ACC112 (cell line): ENCODE results near the gene IMMP2L.
"Not testable (repeated sequence)": the region's sequence is repeated elsewhere in the genome, so short reads cannot be mapped to it uniquely, and the experiment has no call there.

Experiments
- H2AFZ ChIP-seq: fragments of 200-600 bp; sonication (generic); one replicate; pipeline ENCODE4 v1.6.0; 2017; ENCODE audit warnings: antibody characterized with exemption, low read length; ENCODE audit not compliant: unreplicated experiment
- H3K27ac ChIP-seq: fragments of 200-600 bp; sonication (generic); 2 replicates; pipeline ENCODE4 v1.5.1; 2014; ENCODE audit warnings: low read depth, mild to moderate bottlenecking, antibody characterized with exemption, low read length, moderate library complexity
- H3K27me3 ChIP-seq: fragments of 200-600 bp; sonication (generic); 2 replicates; pipeline ENCODE4 v1.6.1; 2014; ENCODE audit warnings: mild to moderate bottlenecking, antibody characterized with exemption, low read length, moderate library complexity, mixed read lengths; ENCODE audit not compliant: insufficient read depth
- H3K36me3 ChIP-seq: fragments of 200-600 bp; sonication (generic); 2 replicates; pipeline ENCODE4 v1.6.1; 2016; ENCODE audit warnings: mild to moderate bottlenecking, antibody characterized with exemption, low read length, moderate library complexity, mixed read lengths; ENCODE audit not compliant: insufficient read depth
- H3K4me1 ChIP-seq: fragments of 200-600 bp; sonication (generic); one replicate; pipeline ENCODE4 v1.6.1; 2016; ENCODE audit warnings: low read length, mixed read lengths; ENCODE audit not compliant: insufficient read depth, unreplicated experiment, control insufficient read depth
- H3K4me3 ChIP-seq: fragments of 200-600 bp; sonication (generic); 2 replicates; pipeline ENCODE4 v1.5.1; 2014; ENCODE audit warnings: mild to moderate bottlenecking, low read depth, low read length
- H3K79me2 ChIP-seq: fragments of 200-600 bp; sonication (generic); one replicate; pipeline ENCODE4 v1.6.0; 2016; ENCODE audit warnings: low read length; ENCODE audit not compliant: control insufficient read depth, unreplicated experiment, insufficient read depth

Gene IMMP2L

GRCh38 chr7:110675383-110676103 lies 886.7 kb downstream of the IMMP2L start:
- Histone ChIP-seq H3K27me3 (no peaks in the 10 kb centered on the region), H3K79me2 (no peaks in the 10 kb centered on the region), H3K4me1 (no peaks in the 10 kb centered on the region), H3K4me3 (no peak overlapping the region), H2AFZ (no peak overlapping the region), H3K36me3 (no peaks in the 10 kb centered on the region), H3K27ac (no peak overlapping the region)

DNA sequence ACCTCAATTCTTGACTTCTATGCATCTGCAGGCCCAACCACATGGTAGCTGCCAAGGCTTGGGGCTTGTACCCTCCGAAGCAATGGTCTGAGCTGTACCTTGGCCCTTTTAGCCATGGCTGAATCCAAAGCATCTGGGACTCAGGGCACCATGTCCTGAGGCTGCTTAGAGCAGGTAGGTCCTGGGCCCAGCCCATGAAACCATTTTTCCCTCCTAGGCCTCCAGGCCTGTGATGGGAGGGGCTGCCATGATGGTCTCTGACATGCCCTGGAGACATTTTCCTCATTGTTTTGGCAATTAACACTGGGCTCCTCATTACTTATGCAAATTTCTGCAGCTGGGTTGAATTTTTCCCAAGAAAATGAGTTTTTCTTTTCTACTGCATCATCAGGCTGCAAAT lies 889.1 kb downstream of the IMMP2L start:
- H3K27me3 ChIP-seq = no peaks in the 10 kb centered on the region
- no peak overlapping the region for H2AFZ ChIP-seq
- H3K4me1 ChIP-seq = no peaks in the 10 kb centered on the region
- H3K4me3 ChIP-seq = no peak overlapping the region
- no peaks in the 10 kb centered on the region for H3K36me3 ChIP-seq
- no peaks in the 10 kb centered on the region for H3K79me2 ChIP-seq
- H3K27ac ChIP-seq = no peak overlapping the region

DNA sequence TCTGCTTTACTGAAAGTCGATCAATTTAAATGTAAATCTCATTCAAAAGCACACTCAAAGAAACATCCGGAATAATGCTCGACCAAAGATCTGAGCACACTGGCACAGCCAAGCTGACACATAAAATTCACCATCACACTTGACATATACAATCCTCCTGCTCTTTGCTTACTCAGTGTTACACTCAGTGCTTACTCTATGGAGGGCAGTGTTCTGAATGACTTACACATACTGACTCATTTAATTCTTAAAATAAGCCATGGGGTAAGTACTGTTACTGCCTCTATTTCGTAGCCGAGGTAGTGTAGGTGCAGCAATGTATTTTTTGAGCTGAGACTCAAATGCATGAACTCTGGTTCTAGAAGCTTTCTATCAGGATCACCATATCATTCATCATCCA lies 892.9 kb downstream of the IMMP2L start:
- H3K79me2 ChIP-seq = no peaks in the 10 kb centered on the region
- H3K27me3 ChIP-seq = no peaks in the 10 kb centered on the region
- H3K4me1 ChIP-seq = no peaks in the 10 kb centered on the region
- no peak overlapping the region for H3K27ac ChIP-seq
- H3K36me3 ChIP-seq = no peaks in the 10 kb centered on the region
- H2AFZ ChIP-seq = no peak overlapping the region
- H3K4me3 ChIP-seq = no peak overlapping the region

DNA sequence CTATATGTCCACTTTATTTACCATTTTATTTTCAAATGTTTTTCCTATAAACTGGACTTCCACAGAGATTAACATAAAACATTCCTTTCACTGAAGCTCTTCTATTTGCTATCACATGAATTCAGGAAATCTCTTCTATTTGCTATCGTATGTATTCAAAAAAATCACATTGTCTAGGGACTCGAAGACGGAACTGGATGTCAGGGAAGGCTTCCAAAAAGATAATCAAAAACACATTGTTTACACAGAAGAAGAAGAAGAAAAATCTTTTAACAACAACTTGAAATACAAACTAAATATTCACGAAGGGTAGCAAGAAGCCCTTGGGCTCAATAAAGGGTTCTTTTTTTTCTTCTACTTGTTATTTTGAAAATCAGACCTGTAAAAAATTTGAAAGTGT lies 897.5 kb downstream of the IMMP2L start:
- Histone ChIP-seq H3K36me3 (no peaks in the 10 kb centered on the region), H3K27ac (no peak overlapping the region), H2AFZ (no peak overlapping the region), H3K27me3 (no peaks in the 10 kb centered on the region), H3K4me1 (no peaks in the 10 kb centered on the region), H3K4me3 (no peak overlapping the region), H3K79me2 (no peaks in the 10 kb centered on the region)

DNA sequence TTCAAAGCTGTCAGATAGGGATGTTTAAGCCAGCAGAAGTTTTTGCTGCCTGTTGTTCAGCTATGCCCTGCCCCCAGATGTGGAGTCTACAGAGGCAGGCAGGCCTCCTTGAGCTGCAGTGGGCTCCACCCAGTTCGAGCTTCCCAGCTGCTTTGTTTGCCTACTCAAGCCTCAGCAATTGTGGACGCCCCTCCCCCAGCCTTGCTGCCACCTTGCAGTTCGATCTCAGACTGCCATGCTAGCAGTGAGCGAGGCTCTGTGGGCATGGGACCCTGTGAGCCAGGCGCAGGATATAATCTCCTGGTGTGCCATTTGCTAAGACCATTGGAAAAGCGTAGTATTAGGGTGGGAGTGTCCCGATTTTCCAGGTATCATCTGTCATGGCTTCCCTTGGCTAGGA lies 901.7 kb downstream of the IMMP2L start:
- H2AFZ ChIP-seq, H3K4me1 ChIP-seq, H3K27me3 ChIP-seq, H3K79me2 ChIP-seq, H3K36me3 ChIP-seq, H3K4me3 ChIP-seq, H3K27ac ChIP-seq: not testable (repeated sequence)

GRCh38 chr7:110650328-110650727 lies 912.0 kb downstream of the IMMP2L start:
- Histone ChIP-seq H3K79me2 (no peaks in the 10 kb centered on the region), H3K27me3 (no peaks in the 10 kb centered on the region), H3K27ac (no peak overlapping the region), H3K4me1 (no peaks in the 10 kb centered on the region), H3K36me3 (no peaks in the 10 kb centered on the region), H2AFZ (no peak overlapping the region), H3K4me3 (no peak overlapping the region)

GRCh38 chr7:110647266-110647665 lies 915.0 kb downstream of the IMMP2L start:
- no peak overlapping the region for H3K4me3 ChIP-seq
- H3K27ac ChIP-seq = no peak overlapping the region
- H3K27me3 ChIP-seq = no peaks in the 10 kb centered on the region
- no peaks in the 10 kb centered on the region for H3K79me2 ChIP-seq
- no peaks in the 10 kb centered on the region for H3K36me3 ChIP-seq
- H3K4me1 ChIP-seq = no peaks in the 10 kb centered on the region
- no peak overlapping the region for H2AFZ ChIP-seq

DNA sequence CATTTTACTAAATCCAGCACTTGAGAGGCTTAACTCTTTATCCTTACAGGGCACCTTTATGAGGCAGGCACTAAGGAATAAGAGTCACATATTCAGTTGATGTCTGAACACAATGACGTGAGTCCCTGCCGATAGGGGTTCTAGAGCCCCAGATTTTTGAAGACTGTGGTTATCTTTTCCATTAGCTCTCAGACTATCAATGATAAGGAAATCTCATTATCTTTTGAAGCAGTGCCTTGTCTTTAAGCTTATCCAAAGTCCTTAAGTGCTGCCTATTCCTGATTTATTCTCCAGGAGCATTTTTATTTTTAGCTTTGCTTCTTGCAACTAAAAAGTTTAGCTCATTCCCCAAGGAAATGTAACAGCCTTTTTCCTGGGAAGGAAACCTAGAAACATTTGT lies 915.5 kb downstream of the IMMP2L start:
- H3K4me1 ChIP-seq = no peaks in the 10 kb centered on the region
- no peak overlapping the region for H2AFZ ChIP-seq
- H3K36me3 ChIP-seq = no peaks in the 10 kb centered on the region
- no peaks in the 10 kb centered on the region for H3K27me3 ChIP-seq
- no peaks in the 10 kb centered on the region for H3K79me2 ChIP-seq
- H3K4me3 ChIP-seq = no peak overlapping the region
- no peak overlapping the region for H3K27ac ChIP-seq

DNA sequence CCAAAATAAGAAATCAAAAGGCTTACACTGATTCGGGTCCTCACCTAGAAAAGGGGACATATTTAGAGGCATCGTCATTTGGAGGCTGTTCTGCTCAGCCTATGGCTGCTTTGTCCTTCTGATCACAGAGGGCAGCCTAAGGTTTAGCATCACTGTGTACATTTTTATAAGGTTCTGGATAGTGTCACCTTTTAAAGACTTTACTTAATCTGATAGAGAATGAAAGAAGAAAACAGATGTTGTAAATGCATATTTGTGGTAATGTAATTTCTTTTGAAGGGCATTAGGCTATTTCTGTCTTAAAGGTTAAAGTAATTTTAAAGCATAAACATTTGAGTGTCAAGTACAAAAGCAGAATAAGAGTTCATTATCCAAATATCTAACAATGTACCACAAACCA lies 916.7 kb downstream of the IMMP2L start:
- Histone ChIP-seq H3K27ac (no peak overlapping the region), H3K79me2 (no peaks in the 10 kb centered on the region), H2AFZ (no peak overlapping the region), H3K36me3 (no peaks in the 10 kb centered on the region), H3K4me1 (no peaks in the 10 kb centered on the region), H3K4me3 (no peak overlapping the region), H3K27me3 (no peaks in the 10 kb centered on the region)

- H3K36me3 ChIP-seq = no peaks in the 10 kb centered on the region
- no peaks in the 10 kb centered on the region for H3K79me2 ChIP-seq
- H3K4me3 ChIP-seq = no peak overlapping the region
- no peaks in the 10 kb centered on the region for H3K27me3 ChIP-seq
- no peak overlapping the region for H3K27ac ChIP-seq
- H2AFZ ChIP-seq = no peak overlapping the region
- H3K4me1 ChIP-seq = no peaks in the 10 kb centered on the region
These were observed 917.2 kb downstream of the IMMP2L start for GRCh38 chr7:110645060-110645459.

- Histone ChIP-seq H3K36me3 (no peaks in the 10 kb centered on the region), H3K27me3 (no peaks in the 10 kb centered on the region), H2AFZ (no peak overlapping the region), H3K4me3 (no peak overlapping the region), H3K27ac (no peak overlapping the region), H3K4me1 (no peaks in the 10 kb centered on the region), H3K79me2 (no peaks in the 10 kb centered on the region)
These were observed 925.0 kb downstream of the IMMP2L start for GRCh38 chr7:110637252-110637651.
